ENCODE measurements around the gene PDE1C.
A peak's percentile ranks its signal among the peaks of the same experiment; 100 is the strongest.

The PDE1C gene

DNA sequence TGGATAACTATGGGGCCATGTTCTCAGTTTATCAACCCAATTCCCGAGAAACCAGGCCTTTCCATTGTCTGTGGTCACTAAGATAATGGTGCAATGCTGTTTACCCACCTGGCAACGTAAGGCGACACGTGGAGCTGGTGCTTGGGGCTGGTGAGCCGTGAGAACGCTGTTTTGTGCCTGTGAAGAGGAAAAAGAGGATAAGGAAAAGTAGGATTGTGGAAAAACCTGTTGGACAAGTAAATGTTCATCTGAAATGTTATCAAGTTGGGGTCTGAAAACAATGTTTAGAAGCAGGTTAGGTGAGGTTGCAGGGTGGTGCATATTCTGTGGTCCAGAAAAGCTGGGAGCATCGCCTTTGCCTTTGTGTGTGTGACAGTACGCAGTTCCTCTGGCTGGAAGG, 294.7 kb downstream of the PDE1C start:
- no peak for DNase-seq (ENCODE audit: low read depth)

DNA sequence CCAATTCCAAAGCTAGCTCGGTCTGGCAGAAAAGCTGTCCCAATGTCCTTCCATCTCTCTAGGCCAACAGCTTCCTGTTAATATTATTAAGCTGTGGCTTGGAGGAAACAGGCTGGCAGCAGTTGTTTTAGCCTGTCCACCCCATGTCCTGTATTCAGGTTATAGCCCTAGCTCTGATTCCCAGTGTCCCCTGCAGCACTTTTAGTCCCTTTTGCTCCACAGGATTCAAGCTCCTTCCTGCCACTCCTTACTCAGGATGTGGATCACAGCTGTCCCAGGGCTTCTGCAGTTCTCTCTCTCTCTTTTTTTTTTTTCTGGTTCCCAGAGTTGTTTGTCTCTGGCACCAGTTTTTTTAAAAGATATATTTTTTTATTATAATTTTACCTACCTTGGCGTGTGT, 298.0 kb downstream of the PDE1C start:
- no peak for DNase-seq (ENCODE audit: low read depth)

DNA sequence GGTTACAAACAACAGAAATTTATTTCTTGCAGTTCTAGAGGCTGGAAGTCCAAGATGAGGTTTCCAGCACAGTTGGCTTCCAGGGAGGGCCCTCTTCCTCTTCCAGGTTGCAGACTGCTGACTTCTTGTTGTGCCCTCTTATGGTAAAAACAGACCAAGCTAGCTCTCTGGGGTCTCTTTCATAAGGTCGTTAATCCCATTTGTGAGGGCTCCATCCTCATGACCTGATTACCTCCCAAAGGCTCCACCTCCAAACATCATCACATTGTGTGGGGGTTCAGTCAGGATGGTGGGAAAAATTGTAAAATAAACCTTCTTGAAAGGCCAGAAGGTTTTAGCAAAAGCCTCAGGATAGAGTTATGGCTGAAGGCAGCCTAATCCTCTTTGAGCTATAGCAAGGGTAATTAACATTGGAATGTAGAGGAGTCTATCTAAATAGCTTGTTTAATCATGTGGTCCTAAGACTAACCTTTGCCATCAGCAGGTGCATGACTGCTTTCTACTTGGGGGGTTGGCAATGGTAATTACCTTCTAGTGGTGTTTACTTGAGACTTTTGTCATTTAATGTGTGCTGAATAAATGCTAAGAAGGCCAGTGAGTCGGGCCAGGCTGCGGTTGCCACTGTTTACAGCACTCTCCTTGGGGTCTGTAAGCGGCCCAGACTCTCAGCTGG, 302.4 kb downstream of the PDE1C start:
- DNase-seq (ENCODE audit: low read depth) = no peak

DNA sequence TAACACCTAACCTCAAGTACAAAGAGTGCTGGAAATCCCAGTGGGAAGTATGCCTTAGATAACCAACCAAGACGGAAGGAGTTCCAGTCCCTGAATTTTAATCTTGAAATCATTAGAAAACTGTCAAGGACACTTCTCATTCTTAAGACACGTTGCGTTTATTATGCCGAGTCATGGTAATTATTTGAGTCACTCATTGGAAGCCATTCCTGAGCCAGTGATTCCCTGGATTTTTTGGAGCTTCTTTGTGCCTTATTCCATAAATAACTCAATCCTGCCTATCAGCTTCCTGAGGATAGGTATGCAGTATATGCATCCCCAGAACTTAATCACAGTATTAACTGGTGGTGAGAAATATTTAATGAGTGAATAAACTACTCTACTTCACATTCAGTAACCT, 305.7 kb downstream of the PDE1C start:
- DNase-seq (ENCODE audit: low read depth) = no peak

DNA sequence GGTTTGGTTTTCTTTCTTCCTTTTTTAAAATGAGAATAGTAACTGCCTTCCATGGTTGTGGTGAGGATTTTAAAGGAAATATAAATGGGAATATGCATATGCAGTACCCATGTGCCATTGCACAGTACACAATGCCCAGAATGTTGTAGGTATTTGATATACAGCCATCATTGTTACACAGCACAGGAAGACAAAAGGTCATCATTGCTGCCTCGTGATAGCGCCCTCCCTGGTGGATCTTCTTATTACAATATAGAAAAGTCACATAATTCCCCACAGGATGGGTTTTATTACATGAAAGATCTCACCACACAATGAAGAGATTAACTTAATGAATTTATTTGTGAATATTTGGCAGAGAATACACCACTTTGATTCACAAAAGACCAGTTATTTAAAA, 306.7 kb downstream of the PDE1C start:
- no peak for DNase-seq (ENCODE audit: low read depth)

DNA sequence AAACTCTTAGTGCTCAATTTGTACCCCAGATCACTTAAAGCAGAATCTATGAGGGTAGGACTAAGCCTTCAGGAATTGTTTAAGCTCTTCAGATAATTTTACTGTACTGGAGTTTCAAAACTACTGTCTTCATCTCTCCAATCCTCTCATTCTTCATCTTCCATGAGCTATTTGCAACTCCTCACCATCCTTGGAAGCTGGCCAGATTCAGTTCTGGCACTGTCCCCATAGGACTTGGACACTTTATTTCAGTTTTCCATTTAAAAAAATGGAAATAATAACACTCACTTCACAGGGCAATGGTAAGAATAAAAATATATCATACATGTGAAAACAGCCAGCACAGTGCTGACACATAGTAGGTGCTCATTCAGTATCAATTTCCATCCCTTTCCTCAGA, 308.6 kb downstream of the PDE1C start:
- no peak for DNase-seq (ENCODE audit: low read depth)

DNA sequence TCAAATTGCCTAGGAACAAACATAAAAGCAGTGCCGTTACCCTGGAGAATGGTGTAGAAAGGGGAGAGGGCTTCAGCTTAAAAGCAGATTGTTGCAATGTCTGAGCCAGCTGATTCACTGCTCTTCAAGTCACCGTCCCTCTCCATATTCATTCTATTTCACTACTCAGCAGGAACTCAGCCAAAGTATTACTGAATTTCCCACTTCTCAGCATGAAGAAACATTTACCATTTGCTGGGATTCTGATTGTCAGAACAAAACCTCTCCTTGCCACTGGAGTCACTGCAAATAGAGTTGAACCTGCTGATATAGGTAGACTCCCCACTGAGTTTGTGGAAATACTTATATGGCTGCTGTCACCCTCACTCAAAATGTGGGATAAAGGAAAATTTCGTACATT, 311.5 kb downstream of the PDE1C start:
- DNase-seq (ENCODE audit: low read depth) = no peak

DNA sequence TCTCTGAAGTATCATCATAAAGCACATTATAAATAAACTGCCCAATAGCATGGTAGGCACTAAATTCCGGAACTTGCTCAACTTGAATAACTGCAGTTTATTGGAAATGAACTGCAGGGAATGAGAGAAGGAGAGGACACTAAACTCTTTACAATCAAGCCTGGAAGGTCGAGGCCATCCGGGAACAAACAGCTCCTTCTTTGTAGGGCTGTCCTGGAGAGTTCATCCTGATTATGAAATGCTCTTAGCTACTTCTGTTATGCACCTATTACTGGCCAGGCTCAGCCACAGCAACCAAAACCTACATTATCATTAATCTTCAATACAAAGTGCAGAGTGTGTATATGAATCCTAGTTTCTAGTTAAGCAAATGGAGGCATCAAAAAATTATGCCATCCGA, 318.5 kb downstream of the PDE1C start:
- DNase-seq (ENCODE audit: low read depth) = no peak

DNA sequence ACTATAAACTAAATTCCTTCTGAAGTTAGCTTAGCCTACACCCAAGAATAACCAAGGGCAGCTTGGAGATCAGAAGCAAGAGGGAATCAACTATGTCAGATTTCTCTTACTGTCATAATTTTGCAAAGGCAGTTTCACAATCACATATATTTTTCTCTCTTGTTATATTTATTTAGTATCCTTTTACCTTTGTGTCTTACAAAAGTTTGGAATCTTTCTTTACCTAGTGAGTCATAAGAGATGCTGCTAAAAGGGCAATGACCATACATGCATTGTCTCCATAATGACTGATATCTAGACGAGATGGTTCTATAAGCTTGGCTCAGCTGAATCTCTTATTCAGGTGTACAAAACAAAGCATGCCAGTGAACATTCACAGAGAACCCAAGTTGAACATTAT, 322.1 kb downstream of the PDE1C start:
- no peak for DNase-seq (ENCODE audit: low read depth)

DNA sequence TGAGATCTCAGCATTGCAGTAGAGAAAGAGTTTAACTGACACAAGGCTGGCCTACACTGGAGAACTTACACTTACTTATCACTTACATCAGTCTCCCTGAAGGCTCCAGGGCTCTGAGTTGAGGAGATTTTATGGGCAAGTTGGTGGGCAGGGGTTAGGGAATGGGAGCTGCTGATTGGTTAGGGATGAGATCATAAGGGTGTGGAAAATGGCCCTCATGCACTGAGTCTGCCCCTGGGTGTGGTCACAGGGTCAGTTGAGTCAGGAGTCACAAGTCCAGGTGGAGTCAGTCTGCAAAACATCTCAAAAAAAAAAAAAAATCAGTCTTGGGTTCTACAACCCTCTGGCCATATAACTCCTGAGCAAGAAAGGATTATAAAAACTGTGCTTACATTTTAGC, 322.7 kb downstream of the PDE1C start:
- no peak for DNase-seq (ENCODE audit: low read depth)

DNA sequence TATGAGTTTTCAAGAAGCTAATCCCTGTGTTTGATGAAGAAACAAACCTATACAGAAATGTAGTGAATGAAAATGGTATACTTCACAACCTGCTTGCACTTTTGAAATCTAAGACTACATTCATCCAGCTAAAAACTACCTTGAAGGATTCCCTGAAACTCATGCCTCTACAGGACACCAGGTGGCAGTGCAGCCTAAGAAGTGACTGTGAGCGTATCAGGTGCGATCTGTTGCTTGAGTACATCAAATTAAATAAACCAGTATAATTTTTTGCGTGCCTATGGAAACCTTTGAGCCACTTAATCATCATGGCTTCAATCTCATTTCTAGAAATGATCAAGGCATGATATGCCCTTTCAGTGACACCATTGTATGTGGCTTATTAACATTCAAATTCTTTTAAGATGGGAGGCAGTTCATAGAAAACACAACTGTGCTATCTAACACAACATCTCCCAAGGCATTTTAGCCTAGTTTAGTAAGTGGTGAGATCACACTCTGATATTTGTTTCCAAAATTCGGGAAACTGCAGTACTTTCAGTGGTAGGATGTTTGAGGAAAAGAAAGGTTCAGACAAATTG, 325.8 kb downstream of the PDE1C start:
- DNase-seq (ENCODE audit: low read depth) = peak; percentile 76

DNA sequence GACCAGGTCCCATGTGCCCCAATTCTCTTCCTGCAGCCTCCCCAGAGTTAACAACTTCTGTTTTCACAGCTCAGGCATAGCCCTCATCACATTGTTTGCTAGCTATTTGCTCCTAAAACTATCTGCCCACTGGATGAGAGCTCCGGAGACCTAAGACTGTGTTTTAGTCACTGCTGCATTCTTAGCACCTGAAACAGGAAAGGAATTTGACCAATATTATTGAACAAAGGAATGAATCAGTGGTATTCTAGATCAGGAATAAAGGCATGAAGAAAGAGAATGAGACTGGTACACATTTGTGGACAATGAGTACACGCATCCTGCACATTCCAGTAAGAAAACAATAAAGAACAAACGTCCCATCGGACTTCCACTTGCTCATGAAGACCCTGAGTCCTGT, 328.4 kb downstream of the PDE1C start:
- DNase-seq (ENCODE audit: low read depth) = no peak

DNA sequence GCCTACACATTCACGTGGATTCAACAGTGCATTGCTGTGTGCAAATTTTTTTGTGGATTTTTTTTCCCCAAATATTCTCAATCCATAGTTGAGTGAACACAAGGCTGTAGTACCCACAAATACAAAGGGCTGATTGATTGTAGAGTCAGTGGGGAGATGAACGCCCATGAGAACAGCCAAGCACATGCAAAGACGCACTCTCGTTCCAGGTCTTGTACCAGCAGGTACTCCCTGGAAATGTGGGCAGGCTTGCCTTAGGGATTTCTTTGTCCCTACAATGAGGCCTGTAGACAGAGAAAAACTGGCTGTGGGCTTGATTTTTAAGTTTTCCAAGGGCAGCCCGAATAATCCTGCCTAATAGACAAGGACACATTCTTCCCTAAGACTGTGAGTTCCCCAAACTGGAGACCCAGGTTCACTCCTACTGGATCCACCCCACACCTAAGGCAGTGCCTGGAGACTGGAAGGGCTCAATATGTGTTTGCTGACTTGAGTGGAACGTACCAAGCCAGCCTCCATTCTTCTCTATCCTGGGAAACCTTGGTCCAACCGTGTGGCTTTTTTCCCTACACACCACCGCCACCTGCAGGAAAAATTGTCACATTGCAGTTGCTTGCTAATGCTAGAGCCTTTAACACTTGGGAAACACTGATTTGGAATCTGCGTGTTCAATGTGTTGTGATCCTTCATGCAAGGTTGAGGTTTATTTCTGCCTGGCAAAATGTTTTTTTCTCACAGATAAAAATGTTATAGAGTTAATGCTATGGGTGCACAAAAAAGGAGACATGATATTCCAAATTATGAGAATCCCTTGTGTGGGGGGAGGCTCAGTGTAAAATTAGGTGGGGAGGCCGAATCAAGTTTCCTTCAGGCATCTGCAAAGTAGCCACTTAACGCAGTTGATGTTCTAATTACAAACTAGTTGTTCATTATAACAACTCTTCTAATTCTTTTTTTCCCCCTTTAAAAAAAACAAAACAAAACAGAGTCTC, 333.9 kb downstream of the PDE1C start:
- peak; percentile 46 for DNase-seq (ENCODE audit: low read depth)

DNA sequence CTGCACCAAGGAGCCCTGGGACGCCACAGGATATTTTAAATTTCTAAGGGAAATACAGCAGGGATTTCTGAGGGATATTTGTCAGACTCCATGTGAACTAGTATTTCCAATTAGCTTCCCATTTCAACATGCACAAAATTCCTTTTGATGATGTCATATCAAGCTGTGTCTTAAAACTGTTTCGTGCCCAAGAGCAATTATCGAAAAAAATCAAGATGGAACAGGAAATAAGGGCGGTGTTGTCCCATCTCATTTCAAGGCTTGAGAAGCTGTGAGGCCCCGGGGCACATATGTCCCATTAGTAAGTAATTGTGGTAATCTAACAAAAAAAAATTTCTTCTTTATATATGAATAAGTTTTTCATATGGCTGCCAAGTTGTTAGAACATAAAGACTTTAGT, 335.8 kb downstream of the PDE1C start:
- DNase-seq (ENCODE audit: low read depth) = no peak

DNA sequence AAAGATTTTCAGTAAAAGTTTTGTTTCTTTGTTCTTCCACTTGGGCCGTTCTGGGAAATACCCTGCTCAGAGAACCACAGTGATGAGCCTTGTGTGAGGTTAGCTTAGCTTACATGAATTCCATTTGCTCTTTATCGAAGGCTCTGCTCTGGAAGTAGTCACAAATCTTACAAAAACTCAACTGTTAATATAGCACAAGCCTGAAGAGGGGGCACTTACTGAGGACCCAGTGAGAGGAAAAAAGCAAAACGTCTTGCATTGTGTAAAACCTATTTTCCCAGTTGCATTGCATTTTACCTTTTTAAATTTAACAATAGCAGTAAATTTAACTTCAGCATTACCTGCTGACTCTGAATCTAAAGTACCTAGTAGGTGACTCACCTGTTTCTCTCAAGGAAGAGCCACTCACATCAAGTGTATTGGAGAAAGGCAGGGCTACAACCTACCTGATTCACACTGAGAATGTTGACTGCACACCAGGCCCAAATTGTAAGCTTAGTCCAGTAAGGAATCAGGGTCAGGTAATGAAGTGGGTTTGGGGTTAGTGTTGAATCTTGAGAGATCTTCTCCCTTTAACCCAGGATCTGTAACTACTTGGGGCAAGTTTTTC, 340.9 kb downstream of the PDE1C start:
- DNase-seq (ENCODE audit: low read depth) = no peak

DNA sequence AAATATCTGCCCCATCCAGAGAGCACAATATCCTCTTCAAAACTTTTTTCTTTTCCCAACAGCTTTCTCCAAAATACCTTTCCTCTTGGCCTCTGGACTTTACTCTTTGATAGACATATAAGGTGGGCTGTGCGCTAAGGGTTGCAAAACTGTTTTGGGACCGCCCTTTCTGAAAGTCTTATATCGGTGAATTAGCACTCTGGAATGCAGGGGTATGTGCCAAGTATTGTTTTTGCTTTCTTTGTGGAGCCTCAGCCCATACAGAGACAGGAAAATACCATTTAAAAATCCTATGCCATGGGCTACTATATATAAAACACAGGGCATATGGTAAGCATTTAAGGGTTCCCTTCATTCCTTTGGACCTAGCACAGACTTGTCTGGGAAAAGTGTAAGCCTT, 345.5 kb downstream of the PDE1C start:
- no peak for DNase-seq (ENCODE audit: low read depth)

DNA sequence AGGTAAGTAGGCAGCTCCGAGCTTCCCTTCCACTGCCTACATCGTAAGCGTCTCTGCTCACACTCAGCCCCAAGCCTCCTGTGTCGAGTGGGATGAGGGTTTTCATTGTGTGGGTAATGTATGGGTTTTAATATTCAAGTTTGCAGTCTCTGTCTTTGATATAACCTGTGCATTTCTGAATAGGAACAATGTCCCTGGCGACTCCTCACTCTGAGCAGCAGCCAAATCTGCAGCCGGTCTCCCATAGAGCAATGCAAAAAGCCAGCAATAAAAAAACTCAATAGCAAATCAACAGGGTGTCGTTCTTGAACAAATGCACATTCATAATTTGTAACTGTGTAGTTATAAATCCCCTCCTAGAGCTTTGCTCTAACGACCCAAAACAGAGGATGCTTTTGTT, 349.8 kb downstream of the PDE1C start:
- DNase-seq (ENCODE audit: low read depth) = no peak

DNA sequence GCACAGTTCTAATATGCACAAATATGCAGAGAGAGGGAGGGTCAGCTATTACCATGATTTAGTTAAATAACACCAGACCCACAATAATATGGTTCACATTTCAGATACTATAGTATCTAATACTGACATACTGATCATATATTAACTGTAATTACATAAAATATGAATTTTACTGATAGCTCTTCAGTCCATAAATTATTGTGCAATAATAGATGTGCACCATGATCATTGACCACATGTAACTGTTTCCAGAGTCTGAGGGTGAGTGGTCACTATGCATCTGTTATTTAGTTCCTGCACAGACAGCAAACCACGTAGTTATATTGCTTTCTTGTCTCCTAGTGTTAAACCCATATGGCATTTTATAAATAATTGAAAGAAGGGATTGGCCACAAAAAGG, 353.9 kb downstream of the PDE1C start:
- no peak for DNase-seq (ENCODE audit: low read depth)

DNA sequence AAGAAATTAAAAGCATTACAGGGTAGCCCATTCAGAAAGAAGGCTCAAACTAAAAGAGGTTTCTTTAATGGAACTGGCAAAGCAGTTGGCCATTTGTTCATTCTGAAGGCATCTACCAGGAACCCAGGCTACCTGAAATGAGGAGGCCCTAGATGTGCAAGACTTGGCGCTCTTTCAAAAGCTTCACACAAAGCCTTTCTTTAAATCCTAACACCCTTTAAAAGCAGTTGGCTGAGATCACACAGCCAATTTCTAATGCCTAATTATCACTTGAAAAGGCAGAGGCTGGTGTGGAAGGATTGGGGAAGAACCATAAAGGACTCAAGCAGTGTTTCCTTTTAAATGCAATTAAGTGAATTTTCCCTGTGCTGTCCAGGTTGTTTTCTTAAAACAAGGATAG, 360.0 kb downstream of the PDE1C start:
- no peak for DNase-seq (ENCODE audit: low read depth)

DNA sequence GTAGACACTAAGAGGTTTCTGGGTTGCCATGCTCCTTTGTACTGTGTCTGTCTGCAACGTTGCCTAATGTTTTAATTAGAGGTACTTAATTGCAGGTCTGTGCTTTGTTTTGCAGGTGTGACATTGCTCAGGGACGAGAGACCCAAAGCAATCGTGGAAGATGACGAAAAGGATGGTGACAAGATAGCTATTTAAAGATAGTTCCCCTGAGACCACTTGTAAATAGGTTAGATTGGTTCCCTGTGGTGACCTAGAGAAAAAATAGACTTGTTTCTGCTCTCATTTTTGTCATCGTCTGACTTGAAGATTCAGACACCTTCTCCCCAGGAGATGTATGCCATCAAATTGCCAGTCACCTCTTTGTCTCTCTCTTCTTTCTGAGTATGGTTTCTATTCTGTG, 363.1 kb downstream of the PDE1C start:
- no peak for DNase-seq (ENCODE audit: low read depth)

DNA sequence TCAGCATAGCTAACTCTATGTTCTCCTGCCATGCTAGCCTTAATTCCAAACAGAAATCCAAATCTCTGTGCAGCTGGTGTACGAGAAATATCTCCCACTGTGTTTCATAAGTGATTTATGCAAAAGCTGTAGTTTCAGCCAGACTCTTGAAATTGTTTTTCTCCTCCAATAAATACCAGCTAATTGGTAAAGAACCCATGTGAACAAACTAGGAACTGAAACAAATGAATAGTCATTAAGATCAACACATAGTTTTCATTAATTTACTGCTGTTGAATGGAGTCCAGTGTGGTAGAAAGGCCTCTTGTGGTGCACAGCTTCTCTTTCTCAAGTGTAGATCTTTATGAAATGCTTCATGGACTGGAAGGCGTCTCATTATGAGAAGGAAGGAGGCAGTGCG, 364.8 kb downstream of the PDE1C start:
- DNase-seq (ENCODE audit: low read depth) = no peak

DNA sequence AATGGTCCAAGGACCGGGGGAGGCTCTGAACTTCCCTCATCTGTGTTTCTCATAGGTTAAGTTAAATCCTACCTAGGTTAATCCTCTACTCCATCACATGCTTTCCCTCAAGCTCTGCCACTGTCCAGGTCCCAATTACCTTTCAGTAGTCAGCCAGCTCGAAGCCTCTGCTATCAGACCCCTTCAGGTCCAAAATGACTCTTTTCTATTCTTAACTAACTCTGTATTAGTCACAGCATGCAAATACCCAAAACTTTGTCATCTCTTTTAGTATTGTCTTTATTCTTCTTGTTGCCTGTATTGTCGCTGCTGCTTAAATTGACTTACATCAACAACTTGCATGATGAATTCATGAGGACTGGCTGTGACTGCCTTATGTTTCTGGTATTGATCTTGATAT, 367.9 kb downstream of the PDE1C start:
- DNase-seq (ENCODE audit: low read depth) = no peak

Data from iris pigment epithelial cell (primary cell).